ENCODE data around the gene KIAA0586.
"Not testable (repeated sequence)": the region's sequence is repeated elsewhere in the genome, so short reads cannot be mapped to it uniquely, and the experiment has no call there.

DNA sequence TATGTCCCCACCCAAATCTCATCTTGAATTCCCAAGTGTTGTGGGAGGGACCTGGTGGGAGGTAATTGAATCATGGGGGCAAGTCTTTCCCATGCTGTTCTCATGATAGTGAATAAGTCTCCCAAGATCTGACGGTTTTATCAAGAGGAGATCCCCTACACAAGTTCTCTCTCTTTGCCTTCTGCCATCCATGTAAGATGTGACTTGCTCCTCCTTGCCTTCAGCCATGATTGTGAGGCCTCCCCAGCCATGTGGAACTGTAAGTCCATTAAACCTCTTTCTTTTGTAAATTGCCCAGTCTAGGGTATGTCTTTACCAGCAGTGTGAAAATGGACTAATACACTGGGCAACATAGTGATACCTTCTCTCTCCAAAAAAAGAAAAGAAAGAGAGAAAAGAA lies 10.6 kb upstream of the KIAA0586 start:
- TF ChIP-seq SMC3 (IDR thresholded peaks at IDR 0.05); KDM1A (IDR thresholded peaks at IDR 0.05; ENCODE audit: low read depth); POLR2A (IDR thresholded peaks at IDR 0.05; ENCODE audit: low read length): not testable (repeated sequence)
- TF ChIP-seq, protein P1, sequence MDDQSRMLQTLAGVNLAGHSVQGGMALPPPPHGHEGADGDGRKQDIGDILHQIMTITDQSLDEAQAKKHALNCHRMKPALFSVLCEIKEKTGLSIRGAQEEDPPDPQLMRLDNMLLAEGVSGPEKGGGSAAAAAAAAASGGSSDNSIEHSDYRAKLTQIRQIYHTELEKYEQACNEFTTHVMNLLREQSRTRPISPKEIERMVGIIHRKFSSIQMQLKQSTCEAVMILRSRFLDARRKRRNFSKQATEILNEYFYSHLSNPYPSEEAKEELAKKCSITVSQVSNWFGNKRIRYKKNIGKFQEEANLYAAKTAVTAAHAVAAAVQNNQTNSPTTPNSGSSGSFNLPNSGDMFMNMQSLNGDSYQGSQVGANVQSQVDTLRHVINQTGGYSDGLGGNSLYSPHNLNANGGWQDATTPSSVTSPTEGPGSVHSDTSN (IDR thresholded peaks at IDR 0.05), result not testable (repeated sequence)

Data from A549 (cell line).